Hypothalamus (tissue), 51 donors: ENCODE results near the gene GAREM2.
A peak's percentile ranks its signal among the peaks of the same experiment; 100 is the strongest.
"Not testable (repeated sequence)": the region's sequence is repeated elsewhere in the genome, so short reads cannot be mapped to it uniquely, and the experiment has no call there.

ENCODE experiments used
- DNase-seq, 51 donors: peaks; one replicate each; lab custom pipeline; 2025; lab: John Stamatoyannopoulos, UW

The GAREM2 gene

DNA sequence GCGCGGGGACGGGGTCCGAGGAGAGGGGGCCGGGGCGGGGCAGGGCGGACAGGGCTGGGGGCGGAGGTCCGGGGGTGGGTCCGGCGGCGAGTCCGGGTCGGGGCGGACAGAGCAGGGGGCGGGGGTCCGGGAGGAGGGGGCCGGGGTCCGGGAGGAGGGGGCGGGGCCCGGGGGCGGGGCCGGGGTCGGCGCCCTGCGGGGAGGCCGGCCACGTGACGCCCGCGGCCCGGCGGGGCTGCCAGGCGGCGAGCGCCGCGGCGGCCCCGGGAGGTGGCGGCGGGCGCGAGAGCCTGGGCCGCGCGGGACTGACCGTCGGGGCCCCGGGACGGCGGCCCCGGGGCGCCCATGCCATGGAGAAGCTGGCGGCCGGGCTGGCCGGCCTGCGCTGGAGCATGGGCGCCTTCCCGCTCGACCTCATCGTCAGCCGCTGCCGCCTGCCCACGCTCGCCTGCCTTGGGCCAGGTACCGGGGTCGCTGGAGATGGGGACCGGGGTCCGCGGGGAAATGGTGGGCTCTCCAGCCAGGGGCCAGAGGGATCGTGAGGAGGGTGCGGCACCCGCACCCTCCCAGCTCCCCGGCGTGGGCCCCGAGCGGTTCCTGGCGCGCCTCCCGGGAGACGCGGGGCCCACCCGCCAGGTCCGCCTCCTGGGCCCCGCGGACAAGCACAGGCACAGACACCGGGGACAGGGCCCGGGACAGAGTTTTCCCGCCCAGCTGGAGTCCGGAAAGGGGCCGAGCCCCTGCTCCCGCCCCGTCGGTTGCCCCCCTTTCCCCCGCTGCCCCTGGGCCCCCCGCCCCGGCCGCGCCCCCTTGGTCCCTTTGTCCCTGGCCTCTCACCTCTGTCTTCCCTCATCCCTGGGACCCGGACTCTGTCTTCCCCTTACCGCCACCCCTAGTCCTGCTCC is at the start of gene GAREM2:
Gene GAREM2, plus strand, starts transcription at position 218 of the 905 bp plus-strand sequence. Its CDS starts 133 bp downstream, at position 351.
- DNase-seq, result peak in 3 of 51 donors; percentile 23 to 43 (median 28)

DNA sequence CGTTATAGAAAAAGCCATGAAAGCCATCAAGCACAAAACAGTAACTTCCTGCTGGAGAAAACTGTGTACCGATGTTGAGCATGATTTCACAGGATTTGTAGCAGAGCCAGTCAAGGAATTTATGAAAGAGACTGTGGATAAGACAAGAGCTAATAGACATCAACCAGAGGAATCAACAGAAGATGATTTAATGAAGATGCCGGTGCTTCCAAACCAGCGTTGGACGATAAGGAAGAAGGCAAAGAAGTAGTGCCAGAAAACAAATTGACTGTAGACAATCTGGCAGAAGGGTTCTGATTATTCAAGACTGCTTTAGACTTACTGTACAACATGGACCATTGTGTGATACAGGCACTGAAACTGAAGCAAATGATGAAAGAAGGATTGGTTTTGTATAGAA is 49.5 kb upstream of the GAREM2 start:
- DNase-seq, result no peak

GRCh38 chr2:26126074-26126473 is 46.8 kb upstream of the GAREM2 start:
- DNase-seq, result no peak

DNA sequence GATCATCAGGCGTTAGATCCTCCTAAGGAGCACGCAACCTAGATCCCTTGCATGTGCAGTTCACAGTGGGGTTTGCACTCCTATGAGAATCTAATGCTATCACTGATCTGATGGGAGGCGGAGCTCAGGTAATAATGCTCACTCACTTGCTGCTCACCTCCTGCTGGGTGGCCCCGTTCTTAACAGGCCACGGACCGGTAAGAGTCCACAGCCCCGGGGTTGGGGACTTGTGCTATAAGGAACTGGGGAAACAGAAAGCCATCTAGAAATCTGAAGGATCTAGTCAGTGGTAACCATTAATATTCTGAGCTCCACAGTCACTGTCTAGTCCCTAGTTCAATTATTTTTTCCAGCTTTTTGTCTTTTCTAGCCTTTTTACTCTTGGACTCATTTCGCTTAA is 44.7 kb upstream of the GAREM2 start:
- DNase-seq, result no peak

DNA sequence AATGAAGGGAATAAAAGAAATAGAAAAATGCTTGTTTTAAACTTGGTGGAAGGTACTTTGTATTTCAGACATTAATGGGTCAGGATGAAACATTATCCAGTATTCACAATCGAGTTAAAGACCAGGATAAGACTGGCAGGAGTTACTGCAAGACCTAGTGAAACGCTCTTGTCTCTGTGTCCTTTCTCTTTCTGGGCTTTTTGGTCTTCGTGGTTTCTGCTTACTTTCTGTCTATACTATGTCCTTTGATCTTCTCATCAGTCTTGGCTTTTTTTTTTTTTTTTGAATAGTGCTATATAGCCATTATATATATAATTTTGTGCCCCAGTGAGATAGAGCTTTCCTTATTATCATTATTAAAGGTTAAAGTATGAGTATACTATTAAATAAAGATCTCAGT is 42.1 kb upstream of the GAREM2 start:
- no peak for DNase-seq

DNA sequence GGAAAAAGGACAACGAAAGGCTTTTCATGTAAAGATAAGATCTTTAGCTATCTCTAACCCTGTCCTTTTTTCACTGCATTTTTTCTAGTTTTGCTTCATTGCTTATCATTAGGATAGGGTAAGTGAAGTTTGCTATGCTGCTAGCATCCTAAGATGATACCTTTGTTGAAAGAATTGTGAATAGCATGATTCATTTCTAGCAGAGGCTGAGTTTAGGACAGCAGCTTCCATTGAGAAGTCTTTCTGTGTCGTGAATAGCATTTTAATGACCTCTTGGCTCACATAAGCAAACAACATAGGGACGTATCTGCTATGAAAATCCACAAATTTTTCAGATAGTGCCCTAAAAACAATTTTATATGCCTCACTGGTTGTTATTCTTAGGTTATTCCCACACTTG is 36.4 kb upstream of the GAREM2 start:
- peak in 2 of 51 donors; percentile 39 to 51 for DNase-seq

- DNase-seq, result no peak
Observed at GRCh38 chr2:26139269-26140183, 33.4 kb upstream of the GAREM2 start.

DNA sequence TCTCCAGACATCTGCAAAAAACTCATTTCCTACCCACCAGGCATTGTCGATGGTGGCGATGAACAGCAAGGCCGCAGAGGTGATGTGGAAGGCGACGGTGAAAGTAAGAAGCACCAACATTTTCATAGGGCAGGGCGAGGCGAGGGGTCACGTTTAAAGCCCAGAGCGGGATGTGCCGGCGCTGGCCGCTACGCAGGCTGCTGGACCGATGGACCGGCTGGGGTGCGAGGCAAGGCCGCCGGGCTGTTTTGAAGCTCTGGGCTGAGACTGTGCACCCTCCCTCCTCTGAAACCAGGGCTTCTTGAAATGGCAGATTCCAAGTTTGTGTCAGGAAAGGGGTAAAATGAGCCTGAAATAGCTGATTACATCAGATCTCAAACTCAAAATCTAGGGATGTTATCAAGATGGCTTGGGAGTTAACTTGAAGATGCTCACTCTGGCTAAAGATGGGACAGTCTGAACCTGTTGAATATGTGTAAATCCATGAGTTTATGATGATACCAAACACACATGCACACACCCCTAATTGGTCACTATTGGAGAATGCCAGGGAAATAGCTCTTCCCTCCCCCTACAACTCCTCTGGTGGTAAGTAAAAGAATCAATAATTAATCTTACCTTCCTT is 31.6 kb upstream of the GAREM2 start:
- no peak for DNase-seq

- no peak for DNase-seq
Observed at GRCh38 chr2:26144031-26144430, 28.9 kb upstream of the GAREM2 start.

DNA sequence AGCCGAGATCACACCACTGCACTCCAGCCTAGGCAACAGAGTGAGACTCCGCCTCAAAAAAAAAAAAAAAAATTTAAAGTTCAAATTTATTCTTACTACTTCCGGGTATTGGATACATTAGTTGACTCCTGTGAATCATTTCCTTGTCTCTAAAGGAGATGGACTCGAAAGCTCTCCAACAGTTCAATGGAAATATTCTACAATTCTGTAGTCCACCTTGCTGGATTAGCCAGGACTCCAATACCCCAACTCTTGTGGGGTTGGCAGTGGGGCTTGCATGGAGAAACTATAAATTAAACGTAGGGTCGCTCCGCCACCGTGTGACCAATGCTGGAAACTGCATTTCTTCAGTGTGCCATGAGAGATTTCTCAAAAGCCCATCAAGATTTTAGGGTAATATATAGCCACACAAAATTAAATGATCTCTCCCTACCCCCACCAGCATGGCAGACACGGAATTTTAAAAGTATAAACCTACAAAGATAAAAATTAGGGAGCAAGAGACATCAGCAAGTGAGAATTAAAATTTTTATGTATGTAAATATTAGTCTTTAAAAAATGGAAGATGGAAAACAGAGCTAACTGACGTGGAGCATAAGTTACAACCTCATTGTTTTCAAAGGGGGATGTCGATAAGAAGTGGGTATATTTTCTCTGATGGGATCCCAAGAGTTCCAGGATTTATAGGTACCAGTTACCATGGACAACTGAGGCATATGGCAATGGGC is 27.8 kb upstream of the GAREM2 start:
- peak in 36 of 51 donors; percentile 7 to 79 (median 43) for DNase-seq

DNA sequence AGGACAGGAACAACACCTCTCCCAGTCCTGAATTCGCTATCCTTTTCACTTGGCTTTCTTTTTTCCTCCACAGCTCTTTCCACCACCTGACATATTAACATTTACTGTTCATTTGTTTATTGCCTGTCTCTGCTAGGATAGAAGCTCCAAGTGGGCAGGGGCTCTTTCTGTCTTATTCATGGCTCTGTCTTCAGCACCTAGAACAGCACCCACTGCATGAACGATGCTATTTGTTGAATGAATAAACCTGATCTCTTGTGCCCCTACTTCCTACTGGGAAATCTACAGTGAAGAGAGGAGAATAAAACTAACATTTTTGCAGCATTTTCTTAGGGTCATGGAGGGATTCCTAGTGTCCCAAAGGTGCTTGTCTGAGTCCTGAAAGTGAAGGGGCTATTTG is 24.4 kb upstream of the GAREM2 start:
- no peak for DNase-seq

DNA sequence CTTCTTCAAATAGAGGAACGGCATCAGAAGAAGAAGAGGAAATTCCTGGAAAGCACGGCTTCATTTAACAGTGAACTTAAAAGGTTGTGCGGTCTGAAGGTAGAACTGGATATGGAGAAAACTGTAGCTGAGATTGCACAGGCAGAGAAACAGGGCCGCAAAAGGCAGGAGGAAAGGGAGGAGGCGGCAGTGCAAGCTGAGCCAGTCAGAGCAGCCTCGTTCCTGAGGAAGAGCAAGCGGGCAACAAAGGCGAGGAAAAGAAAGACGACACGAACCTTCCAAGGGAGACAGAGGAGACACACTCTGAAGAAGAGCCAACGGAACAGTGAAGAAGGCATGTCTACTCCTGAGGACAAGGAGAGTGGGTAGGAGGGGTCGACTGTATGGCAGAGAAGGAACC is 22.6 kb upstream of the GAREM2 start:
- no peak for DNase-seq

GRCh38 chr2:26157580-26157979 is 15.3 kb upstream of the GAREM2 start:
- no peak for DNase-seq

- no peak for DNase-seq
Observed at GRCh38 chr2:26161926-26162325, 11.0 kb upstream of the GAREM2 start.

DNA sequence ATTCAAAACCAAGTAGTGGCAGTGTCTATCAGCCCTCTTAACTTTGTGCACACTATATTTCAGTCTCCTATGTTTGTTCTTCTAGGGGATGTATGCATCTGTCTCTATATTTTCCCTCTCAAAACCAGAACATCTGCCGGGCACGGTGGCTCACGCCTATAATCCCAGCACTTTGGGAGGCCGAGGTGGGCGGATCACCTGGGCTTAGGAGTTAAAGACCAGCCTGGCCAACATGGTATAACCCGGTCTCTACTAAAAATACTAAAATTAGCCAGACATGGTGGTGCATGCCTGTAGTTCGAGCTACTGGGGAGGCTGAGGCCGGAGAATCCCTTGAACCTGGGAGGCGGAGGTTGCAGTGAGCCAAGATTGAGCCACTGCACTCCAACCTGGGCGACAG is 9.9 kb upstream of the GAREM2 start:
- no peak for DNase-seq

DNA sequence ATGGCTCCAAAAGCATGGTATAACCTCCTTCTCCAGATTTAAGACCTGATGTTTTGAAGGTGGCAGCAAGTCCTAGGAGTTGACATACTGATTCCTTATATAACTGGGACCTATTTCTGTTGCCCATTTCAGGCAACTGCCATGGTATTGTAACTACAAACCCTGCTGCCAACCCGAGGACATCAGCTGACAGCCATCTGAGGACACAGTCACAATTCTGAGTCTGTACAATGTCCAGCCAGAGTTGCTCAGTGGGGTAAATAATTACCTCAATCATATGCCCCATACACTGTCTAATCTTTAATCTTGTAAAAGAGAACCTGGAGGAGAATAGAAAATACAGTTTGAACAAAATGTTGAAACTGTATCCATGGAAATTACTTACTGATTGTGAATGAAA is 8.7 kb upstream of the GAREM2 start:
- DNase-seq, result peak in 21 of 51 donors; percentile 16 to 74 (median 38)

GRCh38 chr2:26164641-26165211 is 8.2 kb upstream of the GAREM2 start:
- DNase-seq, result no peak

- DNase-seq, result no peak
Observed at GRCh38 chr2:26165403-26165802, 7.5 kb upstream of the GAREM2 start.

- not testable (repeated sequence) for DNase-seq
Observed at GRCh38 chr2:26166541-26166940, 6.3 kb upstream of the GAREM2 start.

GRCh38 chr2:26168785-26169184 is 4.1 kb upstream of the GAREM2 start:
- no peak for DNase-seq
